ENCODE results near the gene NACC2. TPM values are rescaled to one million over a fixed set of nuclear protein-coding genes. Genes with fewer than 3 reads are reported as not detected.

The NACC2 gene
- total RNA-seq, 2 donors from 2014 or later: 24.5 to 55.2 TPM

DNA sequence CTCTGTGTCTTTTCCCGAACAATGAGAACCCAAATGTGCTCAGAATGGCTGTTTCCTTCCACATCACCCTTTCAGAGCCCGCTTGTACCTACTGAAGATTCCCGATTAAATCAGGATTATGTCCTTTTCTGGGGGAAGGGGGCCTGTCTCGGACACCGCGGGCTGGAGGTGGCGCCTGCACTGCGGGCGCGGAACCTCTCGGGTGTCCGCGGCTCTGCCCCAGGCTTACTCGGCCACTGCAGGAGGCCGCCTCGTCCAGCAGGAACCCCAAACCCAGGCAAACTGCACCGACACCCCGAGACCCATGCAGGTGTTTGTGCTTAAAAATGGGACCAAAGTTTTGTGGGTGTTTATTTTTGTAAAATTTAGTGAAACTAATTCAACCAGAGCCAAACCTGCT lies 32.2 kb upstream of the NACC2 start:
- Histone ChIP-seq H3K27ac (no peak overlapping the region), H3K4me3 (no peak overlapping the region), H3K9me3 (no peaks in the 10 kb centered on the region), H3K36me3 (no peaks in the 10 kb centered on the region), H3K4me1 (replicated peaks) (no peaks in the 10 kb centered on the region), H3K27me3 (replicated peaks; ENCODE audit: insufficient read depth) (no peaks in the 10 kb centered on the region)
- TF ChIP-seq POLR2A (IDR thresholded peaks at IDR 0.05) (no peak), POLR2AphosphoS5 (IDR thresholded peaks at IDR 0.05) (no peak)
- TF ChIP-seq, protein P1, sequence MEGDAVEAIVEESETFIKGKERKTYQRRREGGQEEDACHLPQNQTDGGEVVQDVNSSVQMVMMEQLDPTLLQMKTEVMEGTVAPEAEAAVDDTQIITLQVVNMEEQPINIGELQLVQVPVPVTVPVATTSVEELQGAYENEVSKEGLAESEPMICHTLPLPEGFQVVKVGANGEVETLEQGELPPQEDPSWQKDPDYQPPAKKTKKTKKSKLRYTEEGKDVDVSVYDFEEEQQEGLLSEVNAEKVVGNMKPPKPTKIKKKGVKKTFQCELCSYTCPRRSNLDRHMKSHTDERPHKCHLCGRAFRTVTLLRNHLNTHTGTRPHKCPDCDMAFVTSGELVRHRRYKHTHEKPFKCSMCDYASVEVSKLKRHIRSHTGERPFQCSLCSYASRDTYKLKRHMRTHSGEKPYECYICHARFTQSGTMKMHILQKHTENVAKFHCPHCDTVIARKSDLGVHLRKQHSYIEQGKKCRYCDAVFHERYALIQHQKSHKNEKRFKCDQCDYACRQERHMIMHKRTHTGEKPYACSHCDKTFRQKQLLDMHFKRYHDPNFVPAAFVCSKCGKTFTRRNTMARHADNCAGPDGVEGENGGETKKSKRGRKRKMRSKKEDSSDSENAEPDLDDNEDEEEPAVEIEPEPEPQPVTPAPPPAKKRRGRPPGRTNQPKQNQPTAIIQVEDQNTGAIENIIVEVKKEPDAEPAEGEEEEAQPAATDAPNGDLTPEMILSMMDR (IDR thresholded peaks at IDR 0.05): no peak
- 87% methylated on average over 18 of the region's 18 CpGs for WGBS
- no peak for DNase-seq (ENCODE audit: low spot score)
- intact Hi-C loops (cut with DNase I): loop anchor here (10.0 kb wide), 1 partner anchor 523 kb away; no protein-coding TSS in a partner anchor

- no peak for DNase-seq (ENCODE audit: low spot score)
- WGBS: 90% methylated on average over 2 of the region's 2 CpGs
- no peaks in the 10 kb centered on the region for H3K9me3 ChIP-seq
- H3K36me3 ChIP-seq: no peaks in the 10 kb centered on the region
- no peak overlapping the region for H3K4me3 ChIP-seq
- TF ChIP-seq POLR2A (IDR thresholded peaks at IDR 0.05): no peak
- TF ChIP-seq POLR2AphosphoS5 (IDR thresholded peaks at IDR 0.05): no peak
- TF ChIP-seq, protein P1 (IDR thresholded peaks at IDR 0.05): no peak
- H3K4me1 ChIP-seq (replicated peaks): no peaks in the 10 kb centered on the region
- H3K27me3 ChIP-seq (replicated peaks; ENCODE audit: insufficient read depth): no peaks in the 10 kb centered on the region
- H3K27ac ChIP-seq: no peak overlapping the region
- intact Hi-C loops (cut with DNase I): loop anchor here (5.0 to 10.0 kb wide), 3 partner anchors 38 to 520 kb away; no protein-coding TSS in a partner anchor
Measured at GRCh38 chr9:136124976-136125692, 30.0 kb upstream of the NACC2 start.

GRCh38 chr9:136122425-136123383 lies 27.6 kb upstream of the NACC2 start:
- peak; percentile 64 for DNase-seq (ENCODE audit: low spot score)
- WGBS: 31% methylated on average over 38 of the region's 45 CpGs
- TF ChIP-seq, protein P1 (IDR thresholded peaks at IDR 0.05): peak; percentile 93 to 99 (median 96)
- TF ChIP-seq POLR2AphosphoS5 (IDR thresholded peaks at IDR 0.05): peak; percentile 25
- no peak for TF ChIP-seq POLR2A (IDR thresholded peaks at IDR 0.05)
- intact Hi-C loops (cut with DNase I): loop anchor here (1.0 to 10.0 kb wide), 4 partner anchors 35 to 518 kb away; no protein-coding TSS in a partner anchor
- Histone ChIP-seq H3K27me3 (replicated peaks; ENCODE audit: insufficient read depth) (no peaks in the 10 kb centered on the region), H3K4me3 (no peak overlapping the region), H3K36me3 (no peaks in the 10 kb centered on the region), H3K27ac (no peak overlapping the region), H3K4me1 (replicated peaks) (no peaks in the 10 kb centered on the region), H3K9me3 (no peaks in the 10 kb centered on the region)

DNA sequence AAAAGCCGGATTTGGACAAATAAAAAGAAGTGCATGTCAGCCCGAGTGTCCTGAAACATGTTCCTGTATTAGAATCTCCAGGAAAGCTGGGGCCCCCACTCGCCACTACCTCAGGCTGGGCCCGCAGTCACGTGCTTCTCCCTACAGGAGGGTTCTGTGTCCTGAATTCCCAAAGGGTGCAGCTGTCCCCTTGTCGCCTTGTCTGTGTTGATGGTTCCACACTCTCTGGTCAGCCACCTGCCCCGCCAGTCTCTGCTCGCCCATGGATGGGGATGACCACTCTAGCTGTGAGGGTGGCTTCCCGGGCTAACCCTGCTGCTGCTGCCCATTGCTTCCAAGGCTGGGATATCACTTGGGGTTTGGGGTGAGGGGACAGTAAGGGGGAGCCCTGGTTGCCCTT lies 26.7 kb upstream of the NACC2 start:
- Histone ChIP-seq H3K27ac (no peak overlapping the region), H3K27me3 (replicated peaks; ENCODE audit: insufficient read depth) (no peaks in the 10 kb centered on the region), H3K36me3 (no peaks in the 10 kb centered on the region), H3K4me3 (no peak overlapping the region), H3K9me3 (no peaks in the 10 kb centered on the region), H3K4me1 (replicated peaks) (no peaks in the 10 kb centered on the region)
- WGBS: 83% methylated on average over 9 of the region's 9 CpGs
- TF ChIP-seq, protein P1 (IDR thresholded peaks at IDR 0.05): no peak
- TF ChIP-seq POLR2A (IDR thresholded peaks at IDR 0.05): no peak
- TF ChIP-seq POLR2AphosphoS5 (IDR thresholded peaks at IDR 0.05): no peak
- intact Hi-C loops (cut with DNase I): loop anchor here (5.0 to 10.0 kb wide), 3 partner anchors 34 to 517 kb away; no protein-coding TSS in a partner anchor
- no peak for DNase-seq (ENCODE audit: low spot score)

Measured in prostate gland (tissue), 2 donors.